ES-I3 (cell line): ENCODE data around the gene XYLT2.

Source experiments
- H3K36me3 ChIP-seq: 2 replicates; pipeline ENCODE4 v1.6.1; 2013; ENCODE audit warnings: mild to moderate bottlenecking, low read length, control low read depth, moderate library complexity; ENCODE audit not compliant: insufficient read depth
- H3K4me1 ChIP-seq: 2 replicates; pipeline ENCODE4 v1.6.1; 2013; ENCODE audit warnings: mild to moderate bottlenecking, control low read depth, low read length; ENCODE audit not compliant: insufficient read depth
- H3K9ac ChIP-seq: 2 replicates; pipeline ENCODE4 v1.6.1; 2013; ENCODE audit warnings: low read depth, mild to moderate bottlenecking, low read length, moderate library complexity
- H3K9me3 ChIP-seq: 2 replicates; pipeline ENCODE4 v1.6.1; 2013; ENCODE audit warnings: mild to moderate bottlenecking, low read length, moderate library complexity; ENCODE audit not compliant: control insufficient read depth, insufficient read depth

XYLT2 gene

DNA sequence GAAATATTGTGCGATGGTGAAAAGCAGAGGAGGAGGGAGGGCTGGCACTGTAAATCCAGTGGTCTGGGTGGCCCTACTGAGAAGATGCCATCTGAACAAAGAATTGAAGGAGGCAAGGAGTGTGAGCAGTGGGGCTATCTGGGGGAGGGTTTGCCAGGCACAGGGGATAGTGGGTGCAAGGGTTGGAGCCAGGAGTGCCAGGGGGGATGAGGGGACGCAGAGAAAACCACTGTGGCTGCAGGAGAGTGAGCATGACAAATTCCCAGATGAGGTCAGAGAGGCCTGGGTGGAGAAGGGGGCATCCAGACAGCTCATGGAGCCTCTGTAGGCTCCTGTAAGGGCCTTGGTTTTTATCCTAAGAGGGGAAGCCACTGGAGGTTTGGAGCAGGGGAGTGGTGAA is 4.8 kb downstream of the XYLT2 start:
- Histone ChIP-seq H3K4me1 (peaks cover 15% of the 10 kb centered on the region), H3K36me3 (peaks cover 12% of the 10 kb centered on the region), H3K9ac (no peak overlapping the region), H3K9me3 (no peaks in the 10 kb centered on the region)

DNA sequence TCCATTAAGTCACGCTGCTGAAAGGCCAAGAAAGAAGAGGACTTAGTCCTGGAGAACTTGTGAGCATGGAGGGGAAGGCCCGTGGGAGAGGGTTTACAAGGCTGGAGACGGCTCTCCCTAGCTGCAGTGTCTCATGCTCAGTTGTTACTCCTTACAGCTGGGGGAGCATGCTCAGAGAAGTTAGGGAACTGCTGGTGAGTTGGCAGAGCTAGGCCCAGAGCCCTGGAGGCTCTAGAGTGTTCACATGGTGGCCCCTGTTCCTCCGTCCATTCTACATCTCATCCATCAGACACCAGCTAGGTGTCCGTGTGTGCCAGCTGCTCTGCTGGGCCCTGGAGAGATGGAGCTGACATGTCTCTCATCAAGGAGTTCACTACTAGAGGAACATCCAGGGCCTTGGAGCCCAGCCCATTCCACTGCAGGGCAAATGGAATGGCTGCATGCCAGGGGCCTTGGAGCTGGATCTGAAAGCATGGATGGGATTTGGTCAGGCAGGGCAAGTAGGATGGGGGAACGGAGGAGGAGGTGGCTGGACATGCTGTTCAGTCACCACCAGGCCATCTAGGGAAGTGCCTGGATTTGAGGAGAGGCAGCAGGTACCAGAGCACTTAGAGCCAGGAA is 6.3 kb downstream of the XYLT2 start:
- Histone ChIP-seq H3K4me1 (peaks cover 15% of the 10 kb centered on the region), H3K9me3 (no peaks in the 10 kb centered on the region), H3K9ac (no peak overlapping the region), H3K36me3 (peaks cover 19% of the 10 kb centered on the region)

DNA sequence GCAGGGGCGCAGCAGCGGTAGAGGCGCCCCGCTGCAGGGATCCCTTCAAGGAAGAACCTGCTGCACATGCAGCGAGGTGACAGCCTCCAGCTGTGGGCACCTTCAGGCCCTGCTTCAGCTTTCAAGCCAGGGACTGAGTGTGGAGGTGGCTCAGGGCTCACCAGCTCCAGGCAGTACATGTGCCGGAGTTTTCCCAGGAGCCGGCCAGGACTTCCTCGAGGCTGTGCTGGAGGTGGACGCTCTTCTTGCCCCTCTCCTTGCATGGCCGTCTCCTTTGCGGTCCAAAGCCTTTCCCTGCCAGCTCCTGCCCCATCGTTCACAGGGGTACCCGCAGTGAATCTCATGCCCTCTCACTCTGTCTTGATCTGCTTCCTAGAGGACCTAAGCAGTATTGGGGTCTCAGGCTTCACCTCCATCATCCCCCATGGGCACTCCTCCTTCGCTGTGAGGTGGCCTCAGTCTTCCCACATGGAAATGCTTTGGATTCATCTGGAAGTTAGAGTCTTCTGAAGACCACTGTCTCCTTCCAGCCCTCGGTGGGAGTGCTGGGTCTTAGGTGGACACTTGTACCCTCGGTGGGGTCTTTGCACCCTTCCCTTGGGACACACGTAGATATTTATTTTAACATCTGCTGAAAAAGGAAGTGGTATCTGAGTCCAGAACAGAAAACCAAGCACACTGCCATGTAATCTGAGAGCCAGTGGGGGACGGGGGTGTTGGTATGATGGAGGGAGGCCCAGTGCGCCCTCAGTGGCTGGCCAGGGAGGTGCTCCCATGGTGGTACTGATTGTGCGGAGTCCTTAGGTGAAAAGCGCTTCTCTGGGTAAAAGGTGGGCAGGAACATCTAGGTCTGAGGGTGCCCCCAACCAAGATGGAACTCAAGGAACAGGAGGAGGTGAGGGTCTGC is 7.0 kb downstream of the XYLT2 start:
- Histone ChIP-seq H3K36me3 (peaks cover 22% of the 10 kb centered on the region), H3K9me3 (no peaks in the 10 kb centered on the region), H3K4me1 (peaks cover 11% of the 10 kb centered on the region), H3K9ac (no peak overlapping the region)

DNA sequence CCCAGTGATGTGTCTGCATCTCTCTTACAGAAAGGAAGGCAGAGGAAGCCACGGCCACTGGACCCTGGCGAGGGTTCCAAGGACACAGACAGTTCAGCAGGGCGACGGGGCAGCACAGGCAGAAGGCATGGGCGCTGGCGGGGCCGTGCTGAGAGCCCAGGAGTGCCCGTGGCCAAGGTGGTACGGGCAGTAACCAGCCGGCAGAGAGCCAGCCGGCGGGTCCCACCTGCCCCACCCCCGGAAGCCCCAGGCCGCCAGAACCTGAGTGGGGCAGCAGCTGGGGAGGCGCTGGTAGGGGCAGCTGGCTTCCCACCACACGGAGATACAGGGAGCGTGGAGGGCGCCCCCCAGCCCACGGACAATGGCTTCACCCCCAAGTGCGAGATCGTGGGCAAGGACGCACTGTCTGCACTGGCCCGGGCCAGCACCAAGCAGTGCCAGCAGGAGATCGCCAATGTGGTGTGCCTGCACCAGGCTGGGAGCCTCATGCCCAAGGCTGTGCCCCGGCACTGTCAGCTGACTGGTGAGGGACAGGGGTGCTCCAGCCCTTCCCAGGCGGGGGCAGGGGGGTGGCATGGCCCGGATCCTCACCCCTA is 7.8 kb downstream of the XYLT2 start:
- H3K9ac ChIP-seq = no peak overlapping the region
- no peaks in the 10 kb centered on the region for H3K9me3 ChIP-seq
- H3K36me3 ChIP-seq = peaks cover 28% of the 10 kb centered on the region
- peaks cover 3% of the 10 kb centered on the region; the same call in 1 of the 2 replicates for H3K4me1 ChIP-seq

DNA sequence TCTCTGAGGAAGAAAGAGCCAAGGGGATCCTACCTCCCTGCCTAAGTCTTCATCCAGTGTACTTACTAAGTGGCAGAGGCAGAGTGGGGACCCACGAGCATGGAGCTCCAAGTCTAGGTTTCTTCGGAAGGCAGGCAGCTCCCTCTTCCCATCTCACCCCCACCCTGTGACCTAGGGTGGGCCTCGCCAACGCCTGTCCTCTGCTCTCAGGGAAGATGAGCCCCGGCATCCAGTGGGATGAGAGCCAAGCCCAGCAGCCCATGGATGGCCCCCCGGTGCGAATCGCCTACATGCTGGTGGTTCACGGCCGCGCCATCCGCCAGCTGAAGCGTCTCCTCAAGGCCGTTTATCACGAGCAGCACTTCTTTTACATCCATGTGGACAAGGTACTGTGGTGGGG is 8.3 kb downstream of the XYLT2 start:
- peaks cover 30% of the 10 kb centered on the region for H3K36me3 ChIP-seq
- no peaks in the 10 kb centered on the region for H3K4me1 ChIP-seq
- no peaks in the 10 kb centered on the region for H3K9me3 ChIP-seq

DNA sequence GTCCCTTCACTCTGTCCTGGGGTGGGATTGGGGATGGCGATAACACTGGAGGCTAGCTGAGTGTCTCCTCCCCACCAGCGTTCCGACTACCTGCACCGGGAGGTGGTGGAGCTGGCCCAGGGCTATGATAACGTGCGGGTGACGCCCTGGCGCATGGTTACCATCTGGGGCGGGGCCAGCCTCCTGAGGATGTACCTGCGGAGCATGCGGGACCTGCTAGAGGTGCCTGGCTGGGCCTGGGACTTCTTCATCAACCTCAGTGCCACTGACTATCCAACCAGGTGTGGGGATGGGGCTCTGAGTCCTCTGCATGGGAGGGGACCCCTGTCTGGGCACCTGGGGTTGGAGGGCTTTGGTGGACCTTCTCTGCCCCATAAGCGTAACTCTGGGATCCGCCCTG is 8.8 kb downstream of the XYLT2 start:
- H3K4me1 ChIP-seq = no peaks in the 10 kb centered on the region
- H3K9ac ChIP-seq = no peak overlapping the region
- H3K9me3 ChIP-seq = no peaks in the 10 kb centered on the region
- H3K36me3 ChIP-seq = peaks cover 30% of the 10 kb centered on the region

More for the DNA sequence above, 8.3 kb downstream of the XYLT2 start:
- no peak overlapping the region for H3K9ac ChIP-seq

DNA sequence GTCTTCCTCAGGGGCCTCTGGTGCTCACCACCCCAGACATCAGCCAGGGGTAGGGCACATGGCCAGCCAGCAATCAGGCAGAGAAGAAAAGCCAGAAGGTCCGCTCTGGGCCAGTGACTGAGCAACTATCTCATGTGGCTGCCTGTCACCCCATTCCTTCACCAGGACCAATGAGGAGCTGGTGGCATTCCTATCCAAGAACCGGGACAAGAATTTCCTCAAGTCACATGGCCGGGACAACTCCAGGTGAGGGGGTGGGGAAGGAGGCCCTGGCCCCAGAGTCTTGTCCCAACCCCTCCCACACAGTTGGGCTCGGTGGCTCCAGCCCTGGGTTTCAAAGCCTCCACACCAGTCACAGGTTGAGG is 9.4 kb downstream of the XYLT2 start:
- peaks cover 30% of the 10 kb centered on the region for H3K36me3 ChIP-seq
- no peaks in the 10 kb centered on the region for H3K9me3 ChIP-seq
- H3K4me1 ChIP-seq = no peaks in the 10 kb centered on the region
- no peak overlapping the region for H3K9ac ChIP-seq

DNA sequence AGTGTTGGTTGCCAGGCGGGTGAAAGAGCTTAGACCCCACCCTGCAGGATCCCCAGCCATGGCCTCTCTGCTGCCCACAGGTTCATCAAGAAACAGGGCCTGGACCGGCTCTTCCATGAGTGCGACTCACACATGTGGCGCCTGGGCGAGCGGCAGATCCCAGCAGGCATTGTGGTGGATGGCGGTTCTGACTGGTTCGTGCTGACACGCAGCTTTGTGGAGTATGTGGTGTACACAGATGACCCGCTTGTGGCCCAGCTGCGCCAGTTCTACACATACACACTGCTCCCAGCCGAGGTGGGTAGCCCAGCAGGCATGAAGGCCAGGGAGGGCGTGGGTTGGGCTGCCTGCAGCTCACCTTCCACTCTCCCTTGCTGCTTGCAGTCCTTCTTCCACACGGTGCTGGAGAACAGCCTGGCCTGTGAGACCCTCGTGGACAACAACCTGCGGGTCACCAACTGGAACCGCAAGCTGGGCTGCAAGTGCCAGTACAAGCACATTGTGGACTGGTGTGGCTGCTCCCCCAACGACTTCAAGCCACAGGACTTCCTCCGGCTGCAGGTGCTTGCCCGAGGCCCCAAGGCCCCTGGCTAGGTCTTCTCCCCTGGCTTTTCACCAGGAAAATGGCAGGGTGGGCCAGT is 9.9 kb downstream of the XYLT2 start:
- Histone ChIP-seq H3K4me1 (no peaks in the 10 kb centered on the region), H3K36me3 (peaks cover 30% of the 10 kb centered on the region), H3K9ac (no peak overlapping the region), H3K9me3 (no peaks in the 10 kb centered on the region)

DNA sequence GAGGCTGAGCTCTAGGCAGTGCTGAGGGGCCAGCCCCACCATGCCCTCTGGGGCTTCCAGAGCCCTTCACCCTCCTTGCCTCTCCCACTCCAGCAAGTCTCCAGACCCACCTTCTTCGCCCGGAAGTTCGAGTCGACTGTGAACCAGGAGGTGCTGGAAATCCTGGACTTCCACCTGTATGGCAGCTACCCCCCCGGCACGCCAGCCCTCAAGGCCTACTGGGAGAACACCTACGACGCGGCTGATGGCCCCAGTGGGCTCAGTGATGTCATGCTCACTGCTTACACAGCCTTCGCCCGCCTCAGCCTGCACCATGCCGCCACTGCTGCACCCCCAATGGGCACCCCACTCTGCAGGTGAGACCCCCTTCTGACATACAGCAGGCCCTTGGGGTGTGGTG is 10.5 kb downstream of the XYLT2 start:
- H3K9me3 ChIP-seq = no peaks in the 10 kb centered on the region
- no peak overlapping the region for H3K9ac ChIP-seq
- H3K4me1 ChIP-seq = no peaks in the 10 kb centered on the region
- peaks cover 30% of the 10 kb centered on the region for H3K36me3 ChIP-seq

DNA sequence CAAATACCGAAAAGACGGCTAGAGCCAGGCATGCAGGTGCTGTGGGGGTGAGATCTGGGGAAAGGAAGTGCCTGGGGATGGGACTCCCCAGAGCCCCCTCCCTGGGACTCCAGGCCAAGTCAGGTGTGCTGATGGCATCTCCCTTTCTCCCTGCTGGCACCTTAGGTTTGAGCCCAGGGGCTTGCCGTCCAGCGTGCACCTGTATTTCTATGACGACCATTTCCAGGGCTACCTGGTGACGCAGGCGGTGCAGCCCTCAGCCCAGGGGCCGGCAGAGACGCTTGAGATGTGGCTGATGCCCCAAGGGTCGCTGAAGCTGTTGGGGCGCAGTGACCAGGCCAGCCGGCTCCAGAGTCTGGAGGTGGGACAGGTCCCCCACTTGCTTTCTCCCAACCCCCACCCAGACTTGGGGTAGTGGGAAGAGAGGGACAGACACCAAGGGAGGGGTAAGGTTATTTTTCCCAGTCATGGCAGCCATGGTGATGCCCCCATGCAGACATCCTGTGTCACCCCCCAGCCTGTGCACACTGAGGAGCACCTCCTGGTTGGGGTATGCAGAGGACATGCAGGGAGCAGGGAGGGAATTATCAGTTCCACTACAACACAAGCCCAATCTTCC is 11.1 kb downstream of the XYLT2 start:
- peaks cover 30% of the 10 kb centered on the region for H3K36me3 ChIP-seq
- H3K4me1 ChIP-seq = peaks cover 3% of the 10 kb centered on the region; the same call in 1 of the 2 replicates
- no peak overlapping the region for H3K9ac ChIP-seq
- H3K9me3 ChIP-seq = no peaks in the 10 kb centered on the region

DNA sequence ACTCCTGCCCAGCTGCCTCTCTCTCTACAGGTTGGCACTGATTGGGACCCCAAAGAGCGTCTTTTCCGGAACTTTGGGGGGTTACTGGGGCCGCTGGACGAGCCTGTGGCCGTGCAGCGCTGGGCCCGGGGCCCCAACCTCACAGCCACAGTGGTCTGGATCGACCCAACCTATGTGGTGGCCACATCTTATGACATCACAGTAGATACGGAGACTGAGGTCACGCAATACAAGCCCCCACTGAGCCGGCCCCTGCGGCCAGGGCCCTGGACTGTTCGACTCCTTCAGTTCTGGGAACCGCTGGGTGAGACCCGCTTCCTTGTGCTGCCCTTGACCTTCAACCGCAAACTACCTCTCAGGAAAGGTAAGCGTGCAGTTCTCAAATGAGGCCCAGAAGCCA is 12.3 kb downstream of the XYLT2 start:
- Histone ChIP-seq H3K9me3 (no peaks in the 10 kb centered on the region), H3K36me3 (peaks cover 30% of the 10 kb centered on the region), H3K9ac (no peak overlapping the region), H3K4me1 (peaks cover 11% of the 10 kb centered on the region)

DNA sequence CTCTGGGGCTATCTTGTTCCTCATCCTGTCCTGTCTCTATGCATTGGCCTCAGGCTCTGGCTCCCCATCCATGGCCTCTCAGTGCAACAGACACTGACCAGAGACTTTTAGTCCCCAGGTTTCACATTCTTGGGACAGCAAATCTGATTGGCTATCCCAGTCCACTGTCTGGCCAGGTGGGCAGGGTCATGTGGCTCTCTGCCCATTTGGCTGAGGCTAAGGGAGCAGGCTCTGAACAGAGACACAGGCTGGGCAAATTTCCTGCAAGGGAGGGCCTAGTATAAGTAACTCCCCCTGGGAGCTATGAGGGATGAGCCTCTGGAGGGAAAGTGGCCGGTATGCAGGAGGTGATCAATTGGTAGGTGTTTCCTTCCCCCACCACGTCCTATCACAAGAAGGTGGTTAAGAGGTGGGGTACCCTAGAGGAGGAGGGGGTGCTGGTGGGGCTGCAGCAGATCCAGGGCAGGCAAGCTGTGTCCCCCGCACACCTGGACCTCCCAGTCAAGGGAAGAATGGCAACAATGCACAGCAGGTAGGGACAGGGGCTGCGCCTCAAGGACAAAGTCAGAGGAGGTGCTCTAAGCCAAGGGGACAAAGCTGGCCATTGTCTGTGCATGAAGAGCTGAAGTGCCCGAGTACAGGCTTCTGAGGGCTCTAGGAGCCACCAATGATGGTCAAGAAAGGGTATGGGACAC is 13.2 kb downstream of the XYLT2 start:
- H3K9ac ChIP-seq = no peak overlapping the region
- no peaks in the 10 kb centered on the region for H3K9me3 ChIP-seq
- peaks cover 18% of the 10 kb centered on the region for H3K4me1 ChIP-seq
- H3K36me3 ChIP-seq = peaks cover 28% of the 10 kb centered on the region

DNA sequence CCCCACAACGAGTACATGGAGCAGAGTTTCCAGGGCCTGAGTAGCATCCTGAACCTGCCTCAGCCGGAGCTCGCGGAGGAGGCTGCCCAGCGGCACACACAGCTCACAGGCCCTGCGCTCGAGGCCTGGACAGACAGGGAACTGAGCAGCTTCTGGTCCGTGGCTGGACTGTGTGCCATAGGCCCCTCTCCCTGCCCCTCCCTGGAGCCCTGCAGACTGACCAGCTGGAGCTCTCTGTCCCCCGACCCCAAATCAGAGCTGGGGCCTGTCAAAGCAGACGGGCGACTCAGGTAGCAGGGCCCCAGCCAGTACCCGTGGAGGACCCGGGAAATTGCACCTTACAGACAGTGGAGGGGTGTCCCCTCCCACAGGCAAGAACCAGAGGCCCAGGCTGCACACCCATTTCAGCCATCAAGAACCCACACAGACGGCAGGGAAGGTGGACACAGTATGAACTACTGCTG is 14.1 kb downstream of the XYLT2 start:
- Histone ChIP-seq H3K9me3 (no peaks in the 10 kb centered on the region), H3K4me1 (peaks cover 26% of the 10 kb centered on the region), H3K9ac (no peak overlapping the region), H3K36me3 (peaks cover 23% of the 10 kb centered on the region)
